Lower lobe of right lung (tissue), 2 donors: Measurements from ENCODE around the gene NELL1. TPM values are rescaled to one million over a fixed set of nuclear protein-coding genes. Genes with fewer than 3 reads are reported as not detected.

Experiments used
- ATAC-seq, 2 donors: fragments of 200-7000 bp; cut with Tn5 transposase; one replicate each; pipeline ENCODE4 v1.9.1; 2020 to 2022; ENCODE audit warnings: mild to moderate bottlenecking in 2 of 2, moderate library complexity in 2 of 2
- DNase-seq: peaks from one replicate; pipeline ENCODE4 v3.0.0-alpha.2; 2020
- H3K27ac ChIP-seq: fragments of 200-600 bp; one replicate; pipeline ENCODE4 v1.8.0; 2022
- H3K27me3 ChIP-seq: fragments of 200-600 bp; one replicate; pipeline ENCODE4 v1.8.0; 2022; ENCODE audit warnings: low read depth
- H3K36me3 ChIP-seq: fragments of 200-600 bp; one replicate; pipeline ENCODE4 v1.8.0; 2022; ENCODE audit warnings: mild to moderate bottlenecking
- H3K4me1 ChIP-seq: fragments of 200-600 bp; one replicate; pipeline ENCODE4 v1.8.0; 2022
- H3K4me3 ChIP-seq: fragments of 200-600 bp; one replicate; pipeline ENCODE4 v1.8.0; 2022; ENCODE audit warnings: mild to moderate bottlenecking
- H3K9me3 ChIP-seq: fragments of 200-600 bp; one replicate; pipeline ENCODE4 v1.8.0; 2022
- intact Hi-C: fragments of 100-400 bp; cut with DNase I; formaldehyde crosslinking; loops from one replicate; pipeline ENCODE4 v1.11.0; 2022
- total RNA-seq: library from RNA; stranded (reverse); fragmentation: NEBNext Ultra II Directional; extraction: Animal tissue kit (Norgen Biotek cat#: 25700); gene quantifications from one replicate; pipeline ENCODE4 v1.2.1, GENCODE V29; 2021
- TF ChIP-seq, protein P1 (sequence below): fragments of 200-600 bp; IDR thresholded peaks from one replicate; pipeline ENCODE4 v1.8.0; 2022; ENCODE audit warnings: antibody characterized with exemption, mild to moderate bottlenecking
- donor health status: DM: no; HTN: yes; CAD: no; lungs with severe emphysema.

The NELL1 gene
- total RNA-seq, 1 donor from 2014 or later, result 0.15 TPM

DNA sequence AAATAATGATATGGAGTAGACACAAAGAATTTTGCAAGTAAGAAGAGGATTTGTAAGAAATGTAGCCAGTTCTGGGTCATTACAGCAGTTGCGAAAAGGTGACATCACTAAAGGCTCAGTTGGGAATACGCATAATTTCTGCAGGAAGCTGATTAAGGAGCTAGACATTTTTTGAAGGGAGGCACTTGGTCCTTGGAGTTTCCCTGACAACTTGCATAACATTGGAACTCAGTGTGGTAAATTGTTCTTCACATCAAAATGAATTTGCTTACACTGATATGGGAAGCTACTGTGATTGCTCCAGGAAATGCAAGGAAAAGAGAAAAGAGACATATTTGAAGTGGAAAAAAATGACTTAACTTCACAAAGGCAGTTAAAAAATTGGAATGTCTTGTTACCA is 626.1 kb downstream of the NELL1 start:
- no peaks in the 10 kb centered on the region for H3K9me3 ChIP-seq
- H3K27me3 ChIP-seq, result no peaks in the 10 kb centered on the region
- intact Hi-C loops, result no loop called here
- DNase-seq (no peak), ATAC-seq (no peak)
- H3K4me3 ChIP-seq, result no peak overlapping the region
- no peak overlapping the region for H3K27ac ChIP-seq
- H3K36me3 ChIP-seq, result no peaks in the 10 kb centered on the region
- H3K4me1 ChIP-seq, result no peaks in the 10 kb centered on the region
- TF ChIP-seq, protein P1, sequence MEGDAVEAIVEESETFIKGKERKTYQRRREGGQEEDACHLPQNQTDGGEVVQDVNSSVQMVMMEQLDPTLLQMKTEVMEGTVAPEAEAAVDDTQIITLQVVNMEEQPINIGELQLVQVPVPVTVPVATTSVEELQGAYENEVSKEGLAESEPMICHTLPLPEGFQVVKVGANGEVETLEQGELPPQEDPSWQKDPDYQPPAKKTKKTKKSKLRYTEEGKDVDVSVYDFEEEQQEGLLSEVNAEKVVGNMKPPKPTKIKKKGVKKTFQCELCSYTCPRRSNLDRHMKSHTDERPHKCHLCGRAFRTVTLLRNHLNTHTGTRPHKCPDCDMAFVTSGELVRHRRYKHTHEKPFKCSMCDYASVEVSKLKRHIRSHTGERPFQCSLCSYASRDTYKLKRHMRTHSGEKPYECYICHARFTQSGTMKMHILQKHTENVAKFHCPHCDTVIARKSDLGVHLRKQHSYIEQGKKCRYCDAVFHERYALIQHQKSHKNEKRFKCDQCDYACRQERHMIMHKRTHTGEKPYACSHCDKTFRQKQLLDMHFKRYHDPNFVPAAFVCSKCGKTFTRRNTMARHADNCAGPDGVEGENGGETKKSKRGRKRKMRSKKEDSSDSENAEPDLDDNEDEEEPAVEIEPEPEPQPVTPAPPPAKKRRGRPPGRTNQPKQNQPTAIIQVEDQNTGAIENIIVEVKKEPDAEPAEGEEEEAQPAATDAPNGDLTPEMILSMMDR, result no peak

DNA sequence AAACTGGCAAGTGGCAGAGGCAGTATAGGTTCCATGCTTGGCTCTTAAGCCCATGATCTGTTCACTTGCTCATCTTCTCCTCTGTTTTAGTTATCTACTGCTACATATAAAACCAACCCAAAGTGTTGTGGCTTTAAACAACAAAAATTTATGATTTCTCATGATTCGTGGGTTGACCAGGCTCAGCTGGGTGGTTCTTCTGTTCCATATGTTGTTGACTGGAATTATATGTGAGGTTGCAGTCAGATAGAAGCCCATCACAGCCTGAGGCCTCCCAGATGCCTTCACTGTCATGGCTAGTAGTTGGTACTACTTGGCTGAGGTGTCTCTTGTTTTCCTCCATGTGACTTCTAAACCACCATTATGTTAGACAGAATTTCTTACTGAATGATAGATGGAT is 632.6 kb downstream of the NELL1 start:
- no peaks in the 10 kb centered on the region for H3K27me3 ChIP-seq
- H3K36me3 ChIP-seq, result no peaks in the 10 kb centered on the region
- peaks cover 7% of the 10 kb centered on the region for H3K9me3 ChIP-seq
- no peak overlapping the region for H3K27ac ChIP-seq
- no peaks in the 10 kb centered on the region for H3K4me1 ChIP-seq
- TF ChIP-seq, protein P1, result no peak
- no peak overlapping the region for H3K4me3 ChIP-seq
- no peak for ATAC-seq
- no peak for DNase-seq
- intact Hi-C loops, result no loop called here

DNA sequence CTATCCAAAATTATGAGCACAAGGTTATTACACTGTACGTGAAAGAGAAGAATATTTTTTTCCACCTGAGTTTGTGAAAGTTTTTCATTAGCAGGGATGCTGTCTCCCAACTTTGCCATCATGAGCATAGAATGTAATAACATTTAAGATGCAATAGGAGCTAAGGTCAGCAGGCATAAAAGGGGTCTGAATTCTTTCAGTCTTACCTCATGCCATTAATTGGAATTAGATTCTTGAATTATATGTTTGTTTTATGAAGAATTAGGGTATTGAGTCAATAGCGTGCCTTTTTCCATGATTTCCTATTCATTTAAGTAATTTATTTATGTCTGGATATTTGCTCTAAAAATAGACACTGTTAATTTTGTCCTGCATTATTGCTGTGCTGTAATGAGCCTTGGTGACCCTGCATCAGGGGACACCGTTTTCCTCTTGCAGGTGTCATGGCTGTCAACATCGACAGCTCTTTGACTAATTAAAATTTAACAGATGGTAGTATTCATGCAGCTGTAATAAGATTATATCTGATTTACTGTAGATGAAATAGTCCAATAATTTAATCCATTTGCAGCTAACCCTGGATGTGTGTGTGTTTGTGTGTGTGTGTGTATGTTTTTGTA is 637.5 kb downstream of the NELL1 start:
- Histone ChIP-seq H3K27ac (no peak overlapping the region), H3K4me1 (no peaks in the 10 kb centered on the region), H3K9me3 (peaks cover 5% of the 10 kb centered on the region), H3K27me3 (no peaks in the 10 kb centered on the region), H3K36me3 (no peaks in the 10 kb centered on the region), H3K4me3 (no peak overlapping the region)
- DNase-seq (no peak), ATAC-seq (no peak)
- TF ChIP-seq, protein P1, result no peak
- intact Hi-C loops, result no loop called here

DNA sequence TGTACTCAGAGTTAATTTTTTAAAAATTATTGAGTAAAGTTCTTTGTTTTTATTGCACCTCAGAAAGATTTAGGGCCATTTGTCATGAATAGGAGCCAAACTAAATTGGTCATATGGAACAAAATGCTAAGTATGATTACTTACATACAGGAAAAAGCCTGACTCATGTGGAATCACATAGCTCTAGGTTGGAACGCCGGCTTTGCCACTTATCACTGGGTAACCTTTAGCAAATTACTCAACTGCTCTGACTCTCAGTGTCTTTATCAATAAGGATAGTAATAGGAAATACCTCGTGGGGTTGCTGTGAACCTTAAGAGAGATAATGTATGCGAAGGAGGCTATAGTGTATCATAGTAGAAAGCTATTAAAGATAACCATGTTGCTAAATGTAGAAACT is 638.5 kb downstream of the NELL1 start:
- TF ChIP-seq, protein P1, result no peak

DNA sequence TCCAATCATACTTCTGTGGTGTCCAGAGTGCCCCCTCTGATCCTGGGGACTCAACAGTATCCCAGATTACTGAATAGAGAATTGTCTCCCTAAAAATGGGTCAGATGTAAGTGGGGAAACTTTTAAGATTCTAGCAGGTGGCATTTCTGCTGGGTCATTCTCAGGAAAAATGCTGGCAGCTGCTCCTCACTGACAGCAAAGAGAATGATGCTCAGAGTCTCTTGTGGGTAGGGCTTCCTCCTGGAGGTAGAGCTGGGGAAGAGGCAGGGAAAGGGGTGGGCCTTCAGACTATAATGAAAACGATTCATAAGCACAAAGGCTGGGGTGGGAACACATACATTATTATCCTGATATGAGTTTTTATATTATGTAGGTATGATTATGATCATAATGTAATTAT is 647.2 kb downstream of the NELL1 start:
- DNase-seq, result no peak
- Histone ChIP-seq H3K36me3 (no peaks in the 10 kb centered on the region), H3K9me3 (no peaks in the 10 kb centered on the region), H3K27me3 (no peaks in the 10 kb centered on the region), H3K27ac (no peak overlapping the region), H3K4me3 (no peak overlapping the region), H3K4me1 (no peaks in the 10 kb centered on the region)
- ATAC-seq, result no peak
- intact Hi-C loops, result no loop called here
- TF ChIP-seq, protein P1, result no peak

More for the DNA sequence above, 638.5 kb downstream of the NELL1 start:
- H3K4me1 ChIP-seq, result no peaks in the 10 kb centered on the region
- no peak for DNase-seq
- no peaks in the 10 kb centered on the region for H3K36me3 ChIP-seq
- ATAC-seq, result no peak
- intact Hi-C loops, result no loop called here
- H3K27ac ChIP-seq, result no peak overlapping the region
- no peak overlapping the region for H3K4me3 ChIP-seq
- no peaks in the 10 kb centered on the region for H3K27me3 ChIP-seq
- H3K9me3 ChIP-seq, result no peaks in the 10 kb centered on the region
